KOPT-K1 (cell line): ENCODE results near the gene PTPRN2.
A peak's percentile ranks its signal among the peaks of the same experiment; 100 is the strongest.
"Not testable (repeated sequence)": the region's sequence is repeated elsewhere in the genome, so short reads cannot be mapped to it uniquely, and the experiment has no call there.

Experiments
- H3K27ac ChIP-seq: fragments of 200-600 bp; sonication (generic); 2 replicates; pipeline ENCODE4 v1.5.1; 2016; ENCODE audit warnings: antibody characterized with exemption, mild to moderate bottlenecking, low read depth, low read length; ENCODE audit not compliant: poor library complexity, severe bottlenecking
- H3K36me3 ChIP-seq: fragments of 200-600 bp; sonication (generic); 2 replicates; pipeline ENCODE4 v1.5.1; 2017; ENCODE audit warnings: antibody characterized with exemption, mild to moderate bottlenecking, low read length, moderate library complexity; ENCODE audit not compliant: insufficient read depth
- H3K9me3 ChIP-seq: fragments of 200-600 bp; sonication (generic); 2 replicates; pipeline ENCODE4 v1.5.1; 2017; ENCODE audit warnings: antibody characterized with exemption, low read length, mild to moderate bottlenecking; ENCODE audit not compliant: insufficient read depth, poor library complexity, severe bottlenecking

Gene PTPRN2

GRCh38 chr7:157701395-157702180, 886.0 kb downstream of the PTPRN2 start:
- H3K27ac ChIP-seq = peak overlapping the region; percentile 70
- not testable (repeated sequence) for H3K36me3 ChIP-seq, H3K9me3 ChIP-seq

DNA sequence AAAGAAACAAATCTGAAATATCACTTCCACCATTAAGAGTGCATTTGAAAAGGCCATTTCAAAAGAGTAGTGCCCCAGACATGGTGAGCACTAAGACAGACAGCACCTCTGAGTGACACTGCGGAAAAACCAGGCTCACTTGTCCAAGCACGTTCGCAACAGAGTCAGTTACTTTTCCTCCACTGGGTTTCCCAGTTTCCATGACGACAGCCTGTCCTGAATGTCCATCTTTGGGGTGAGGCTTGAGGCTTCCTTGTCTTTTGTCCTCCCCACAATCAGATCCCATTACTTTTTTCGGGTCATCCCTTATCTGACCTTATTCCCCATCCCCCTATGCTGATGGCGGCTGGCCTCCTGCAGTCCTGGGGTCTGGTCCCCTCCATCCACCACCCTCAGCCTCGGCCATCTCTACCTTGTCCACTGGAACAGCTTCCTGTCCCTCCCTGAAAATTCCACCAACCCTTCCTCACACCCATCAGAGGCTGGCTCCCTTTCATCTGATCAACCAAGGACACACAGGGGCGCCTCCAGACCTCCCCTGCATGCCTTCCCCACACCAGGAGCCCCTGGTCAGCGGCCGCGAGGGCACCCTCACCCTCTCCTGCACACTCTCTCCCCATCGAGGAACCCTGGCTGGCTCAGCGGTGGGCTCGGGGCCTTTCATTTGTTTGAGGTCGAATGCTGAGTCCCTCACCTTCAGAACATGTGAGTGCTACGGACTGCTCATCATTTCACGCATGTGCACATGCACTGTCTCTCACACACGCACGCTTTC, 887.2 kb downstream of the PTPRN2 start:
- H3K36me3 ChIP-seq = no peaks in the 10 kb centered on the region
- H3K9me3 ChIP-seq = peaks cover 4% of the 10 kb centered on the region
- H3K27ac ChIP-seq = peak overlapping the region; percentile 70

DNA sequence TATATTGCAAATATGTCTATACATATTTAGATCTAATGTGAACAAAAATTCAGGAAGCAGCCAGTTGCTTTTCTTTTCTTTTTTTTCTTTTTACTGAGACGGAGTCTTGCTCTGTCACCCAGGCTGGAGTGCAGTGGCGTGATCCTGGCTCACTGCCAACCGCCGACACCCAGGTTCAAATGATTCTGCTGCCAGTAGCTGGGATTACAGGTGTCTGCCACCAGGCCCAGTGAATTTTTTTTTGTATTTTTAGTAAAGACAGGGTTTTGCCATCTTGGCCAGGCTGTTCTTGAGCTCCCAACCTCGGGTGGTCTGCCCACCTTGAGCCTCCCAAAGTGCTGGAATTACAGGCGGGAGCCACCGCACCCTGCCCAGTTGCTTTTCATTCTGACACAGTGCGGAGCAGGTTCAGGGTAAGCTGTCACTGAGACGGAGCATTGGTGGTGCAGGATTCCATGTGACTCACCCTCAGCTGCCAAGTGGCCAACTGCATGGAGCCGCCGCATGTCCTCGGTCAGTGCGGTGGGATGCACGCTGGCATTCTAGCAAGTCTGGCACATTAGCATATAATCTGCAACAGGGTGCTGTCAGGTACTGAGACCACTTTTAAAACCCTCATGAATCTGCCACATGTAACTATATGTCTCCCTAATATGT, 888.1 kb downstream of the PTPRN2 start:
- Histone ChIP-seq H3K9me3 (peaks cover 4% of the 10 kb centered on the region), H3K27ac (peak overlapping the region; percentile 70), H3K36me3 (no peaks in the 10 kb centered on the region)

GRCh38 chr7:157697287-157697686, 890.3 kb downstream of the PTPRN2 start:
- H3K9me3 ChIP-seq = peaks cover 22% of the 10 kb centered on the region
- not testable (repeated sequence) for H3K27ac ChIP-seq, H3K36me3 ChIP-seq

- not testable (repeated sequence) for H3K36me3 ChIP-seq, H3K27ac ChIP-seq
- peaks cover 32% of the 10 kb centered on the region for H3K9me3 ChIP-seq
Observed at GRCh38 chr7:157695609-157696008, 892.0 kb downstream of the PTPRN2 start.

GRCh38 chr7:157694376-157694665, 893.3 kb downstream of the PTPRN2 start:
- Histone ChIP-seq H3K36me3 (no peaks in the 10 kb centered on the region), H3K9me3 (peaks cover 32% of the 10 kb centered on the region), H3K27ac (no peak overlapping the region)

GRCh38 chr7:157693521-157694375, 893.9 kb downstream of the PTPRN2 start:
- H3K36me3 ChIP-seq = no peaks in the 10 kb centered on the region
- H3K27ac ChIP-seq = no peak overlapping the region
- H3K9me3 ChIP-seq = peaks cover 32% of the 10 kb centered on the region

- no peak overlapping the region for H3K27ac ChIP-seq
- peaks cover 32% of the 10 kb centered on the region for H3K9me3 ChIP-seq
- no peaks in the 10 kb centered on the region; the same call in 1 of the 2 replicates for H3K36me3 ChIP-seq
Observed at GRCh38 chr7:157693071-157693520, 894.5 kb downstream of the PTPRN2 start.

- Histone ChIP-seq H3K36me3 (no peaks in the 10 kb centered on the region; the same call in 1 of the 2 replicates), H3K9me3 (peaks cover 32% of the 10 kb centered on the region), H3K27ac (peak overlapping the region; percentile 57)
Observed at GRCh38 chr7:157692460-157693011, 895.1 kb downstream of the PTPRN2 start.

- Histone ChIP-seq H3K36me3 (no peaks in the 10 kb centered on the region; the same call in 1 of the 2 replicates), H3K9me3 (peaks cover 32% of the 10 kb centered on the region), H3K27ac (peak overlapping the region; percentile 57)
Observed at GRCh38 chr7:157691586-157692459, 895.8 kb downstream of the PTPRN2 start.

DNA sequence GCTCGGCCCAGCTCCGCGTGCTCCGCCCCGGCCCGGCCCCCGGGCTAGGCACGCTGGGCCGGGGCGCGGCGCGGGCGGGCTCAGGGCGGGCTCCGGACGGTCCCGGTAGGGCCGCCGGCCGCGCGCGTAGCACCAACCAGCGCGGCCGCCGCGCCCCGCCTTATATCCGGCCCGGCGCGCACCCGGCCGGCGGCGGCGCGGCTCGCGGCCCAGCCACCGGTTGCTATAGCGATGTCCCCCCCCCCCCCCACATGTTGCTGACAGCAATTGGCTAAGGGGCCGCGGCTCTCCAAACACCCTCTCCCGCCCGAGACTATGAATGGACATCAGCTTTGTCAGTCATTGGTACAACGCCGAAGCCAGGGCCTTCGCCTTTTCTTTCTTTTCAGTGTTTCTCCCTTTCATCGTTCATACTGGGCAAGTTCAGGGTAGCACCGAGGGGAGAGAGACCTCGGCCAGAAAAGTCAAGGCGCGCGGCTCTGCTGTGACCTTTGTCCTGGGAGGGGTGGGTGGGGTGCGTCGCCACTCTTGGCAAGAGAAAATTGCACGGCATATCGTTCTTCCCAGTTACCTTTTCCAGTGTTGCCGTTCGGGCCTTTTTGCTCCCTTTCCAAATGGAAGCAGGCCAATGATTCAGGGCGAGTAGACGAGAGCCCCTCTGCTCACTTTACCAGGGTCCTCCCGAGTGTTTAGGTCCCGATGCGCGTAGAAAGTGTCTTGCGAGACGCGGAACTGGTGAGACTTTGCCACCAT, 896.6 kb downstream of the PTPRN2 start:
- peaks cover 6% of the 10 kb centered on the region for H3K36me3 ChIP-seq
- H3K9me3 ChIP-seq = peaks cover 34% of the 10 kb centered on the region
- H3K27ac ChIP-seq = peak overlapping the region; percentile 62

- Histone ChIP-seq H3K36me3 (peaks cover 11% of the 10 kb centered on the region), H3K27ac (peak overlapping the region; percentile 62), H3K9me3 (peaks cover 36% of the 10 kb centered on the region)
Observed at GRCh38 chr7:157690058-157690832, 897.4 kb downstream of the PTPRN2 start.
